CD4-positive, alpha-beta T cell (primary cell): Measurements from ENCODE around the gene RAET1G. TPM values are rescaled to one million over a fixed set of nuclear protein-coding genes. Genes with fewer than 3 reads are reported as not detected.

Experiments
- ATAC-seq: fragments of 200-7000 bp; cut with Tn5 transposase; one replicate; pipeline ENCODE4 v1.10.0; 2022; ENCODE audit warnings: mild to moderate bottlenecking; ENCODE audit not compliant: poor library complexity
- CTCF ChIA-PET: fragments of 350-600 bp; sonication (Branson Sonifier 250); formaldehyde crosslinking; loops from one replicate; lab custom pipeline; 2021; ENCODE audit warnings: antibody characterized with exemption, inconsistent platforms; lab: Charles Lee
- POLR2A ChIA-PET: fragments of 350-600 bp; sonication (Branson Sonifier 250); formaldehyde crosslinking; loops from one replicate; lab custom pipeline; 2021; ENCODE audit warnings: antibody characterized with exemption, inconsistent platforms; lab: Charles Lee
- DNase-seq, 14 experiments: peaks; one replicate each; pipeline ENCODE4 v3.0.0-alpha.2; 2013 to 2020; ENCODE audit warnings: mixed read lengths in 2 of 14
- H3K27ac ChIP-seq, 2 donors: one replicate each; pipeline versions ENCODE4 v1.5.1 to v1.7.0; 2013; ENCODE audit warnings: low read length in 2 of 2, low read depth in 1 of 2, mild to moderate bottlenecking in 1 of 2
- H3K27me3 ChIP-seq, 2 experiments: 1 replicate in 1 of 2; 2 replicates in 1 of 2; pipeline versions ENCODE4 v1.6.1 to v1.7.0; 2013; ENCODE audit warnings: low read length in 2 of 2, control low read depth in 1 of 2, mild to moderate bottlenecking in 1 of 2, moderate library complexity in 1 of 2; ENCODE audit not compliant: insufficient read depth in 2 of 2, control insufficient read depth in 1 of 2
- H3K36me3 ChIP-seq: one replicate; pipeline ENCODE4 v1.6.1; 2013; ENCODE audit warnings: low read length, control low read depth; ENCODE audit not compliant: insufficient read depth
- H3K4me1 ChIP-seq: one replicate; pipeline ENCODE4 v1.6.1; 2013; ENCODE audit warnings: low read length, control low read depth; ENCODE audit not compliant: insufficient read depth
- H3K4me3 ChIP-seq: one replicate; pipeline ENCODE4 v1.5.1; 2013; ENCODE audit warnings: mild to moderate bottlenecking, low read length, moderate library complexity
- H3K9me3 ChIP-seq, 2 experiments: 1 replicate in 1 of 2; 2 replicates in 1 of 2; pipeline versions ENCODE4 v1.6.1 to v1.7.0; 2013; ENCODE audit warnings: low read length in 2 of 2, mild to moderate bottlenecking in 2 of 2, control low read depth in 1 of 2, moderate library complexity in 1 of 2; ENCODE audit not compliant: control insufficient read depth in 1 of 2, insufficient read depth in 1 of 2
- H3K27ac Mint-ChIP-seq: one replicate; pipeline ENCODE4 v1.8.0; 2020; ENCODE audit warnings: mixed read lengths
- H3K27me3 Mint-ChIP-seq: one replicate; pipeline ENCODE4 v1.8.0; 2021; ENCODE audit warnings: mixed read lengths
- H3K36me3 Mint-ChIP-seq: one replicate; pipeline ENCODE4 v1.8.0; 2021; ENCODE audit warnings: low read depth, mixed read lengths
- H3K4me1 Mint-ChIP-seq: one replicate; pipeline ENCODE4 v1.8.0; 2021; ENCODE audit warnings: low read depth, mixed read lengths
- H3K4me3 Mint-ChIP-seq: one replicate; pipeline ENCODE4 v1.8.0; 2020; ENCODE audit warnings: mild to moderate bottlenecking, mixed read lengths
- H3K9me3 Mint-ChIP-seq: one replicate; pipeline ENCODE4 v1.8.0; 2020; ENCODE audit warnings: mixed read lengths
- intact Hi-C, 2 experiments: fragments of 100-400 bp; cut with DNase I in 1 of 2; cut with micrococcal nuclease in 1 of 2; formaldehyde crosslinking; loops; one replicate each; pipeline versions ENCODE4 v1.15.1 to v1.9.0; 2023 to 2025; cut with DNase I, micrococcal nuclease
- total RNA-seq, 174 experiments: library from RNA in 2 of 174; stranded (reverse) in 2 of 174; gene quantifications; one replicate each; pipeline ENCODE4 v1.2.3 and lab custom pipeline; 2021 to 2026
- TF ChIP-seq, protein P1 (sequence below): fragments of 200-600 bp; IDR thresholded peaks from one replicate; pipeline ENCODE4 v1.8.0; 2022; ENCODE audit warnings: antibody characterized with exemption, mild to moderate bottlenecking

The RAET1G gene
- total RNA-seq, 2 experiments from 2014 or later, result not detected

GRCh38 chr6:149885888-149886287 lies 37.0 kb downstream of the RAET1G start:
- ATAC-seq (no peak), DNase-seq (no peak)
- Histone ChIP-seq H3K36me3 (no peaks in the 10 kb centered on the region), H3K4me3 (no peak overlapping the region), H3K4me1 (no peaks in the 10 kb centered on the region), H3K9me3 (no peaks in the 10 kb centered on the region), H3K27ac (no peak overlapping the region), H3K27me3 (no peaks in the 10 kb centered on the region)
- CTCF ChIA-PET, result no interaction called here
- Mint-ChIP-seq H3K27me3 (peaks cover 30% of the 10 kb centered on the region), H3K9me3 (no peaks in the 10 kb centered on the region), H3K36me3 (no peaks in the 10 kb centered on the region), H3K4me3 (no peak overlapping the region), H3K4me1 (no peaks in the 10 kb centered on the region), H3K27ac (no peak overlapping the region)
- intact Hi-C loops, result no loop called here
- POLR2A ChIA-PET, result no interaction called here
- TF ChIP-seq, protein P1, sequence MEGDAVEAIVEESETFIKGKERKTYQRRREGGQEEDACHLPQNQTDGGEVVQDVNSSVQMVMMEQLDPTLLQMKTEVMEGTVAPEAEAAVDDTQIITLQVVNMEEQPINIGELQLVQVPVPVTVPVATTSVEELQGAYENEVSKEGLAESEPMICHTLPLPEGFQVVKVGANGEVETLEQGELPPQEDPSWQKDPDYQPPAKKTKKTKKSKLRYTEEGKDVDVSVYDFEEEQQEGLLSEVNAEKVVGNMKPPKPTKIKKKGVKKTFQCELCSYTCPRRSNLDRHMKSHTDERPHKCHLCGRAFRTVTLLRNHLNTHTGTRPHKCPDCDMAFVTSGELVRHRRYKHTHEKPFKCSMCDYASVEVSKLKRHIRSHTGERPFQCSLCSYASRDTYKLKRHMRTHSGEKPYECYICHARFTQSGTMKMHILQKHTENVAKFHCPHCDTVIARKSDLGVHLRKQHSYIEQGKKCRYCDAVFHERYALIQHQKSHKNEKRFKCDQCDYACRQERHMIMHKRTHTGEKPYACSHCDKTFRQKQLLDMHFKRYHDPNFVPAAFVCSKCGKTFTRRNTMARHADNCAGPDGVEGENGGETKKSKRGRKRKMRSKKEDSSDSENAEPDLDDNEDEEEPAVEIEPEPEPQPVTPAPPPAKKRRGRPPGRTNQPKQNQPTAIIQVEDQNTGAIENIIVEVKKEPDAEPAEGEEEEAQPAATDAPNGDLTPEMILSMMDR, result no peak

- no peaks in the 10 kb centered on the region for H3K9me3 ChIP-seq
- no peak overlapping the region for H3K4me3 ChIP-seq
- H3K27ac Mint-ChIP-seq, result no peak overlapping the region
- no peak overlapping the region for H3K4me3 Mint-ChIP-seq
- DNase-seq, result no peak
- H3K27me3 ChIP-seq, result no peaks in the 10 kb centered on the region
- no peak for ATAC-seq
- H3K27me3 Mint-ChIP-seq, result peaks cover 43% of the 10 kb centered on the region
- no peak overlapping the region for H3K27ac ChIP-seq
- CTCF ChIA-PET, result no interaction called here
- no peaks in the 10 kb centered on the region for H3K36me3 ChIP-seq
- no peaks in the 10 kb centered on the region for H3K36me3 Mint-ChIP-seq
- no peaks in the 10 kb centered on the region for H3K4me1 Mint-ChIP-seq
- TF ChIP-seq, protein P1, result no peak
- intact Hi-C loops, result no loop called here
- H3K4me1 ChIP-seq, result no peaks in the 10 kb centered on the region
- POLR2A ChIA-PET, result no interaction called here
- no peaks in the 10 kb centered on the region for H3K9me3 Mint-ChIP-seq
These were observed 38.3 kb downstream of the RAET1G start for GRCh38 chr6:149884617-149885016.

DNA sequence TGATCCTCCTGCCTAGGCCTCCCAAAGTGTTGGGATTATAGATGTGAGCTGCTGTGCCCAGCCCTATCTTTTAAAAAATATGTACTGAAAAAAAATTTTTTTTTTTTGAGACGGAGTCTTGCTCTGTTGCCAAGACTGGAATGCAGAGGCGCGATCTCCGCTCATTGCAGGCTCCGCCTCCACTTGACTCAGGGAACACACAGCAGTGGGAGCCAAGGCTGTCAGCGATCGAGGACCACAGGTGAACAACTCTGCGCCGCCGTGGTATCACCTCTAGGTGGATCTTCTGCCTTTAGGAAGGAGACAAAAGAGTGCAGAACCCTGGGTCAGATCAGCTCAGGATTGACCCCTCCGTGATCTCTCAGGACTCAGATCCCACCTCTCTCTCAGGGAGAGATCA lies 38.7 kb downstream of the RAET1G start:
- DNase-seq, result no peak
- ChIA-PET POLR2A (no interaction called here), CTCF (no interaction called here)
- TF ChIP-seq, protein P1, result no peak
- no peak for ATAC-seq
- Mint-ChIP-seq H3K27me3 (peaks cover 45% of the 10 kb centered on the region), H3K4me1 (no peaks in the 10 kb centered on the region), H3K9me3 (no peaks in the 10 kb centered on the region), H3K36me3 (no peaks in the 10 kb centered on the region), H3K27ac (no peak overlapping the region), H3K4me3 (no peak overlapping the region)
- no peaks in the 10 kb centered on the region for H3K27me3 ChIP-seq
- H3K36me3 ChIP-seq, result no peaks in the 10 kb centered on the region
- H3K27ac ChIP-seq, result no peak overlapping the region
- intact Hi-C loops, result no loop called here
- no peak overlapping the region for H3K4me3 ChIP-seq
- no peaks in the 10 kb centered on the region for H3K4me1 ChIP-seq
- H3K9me3 ChIP-seq, result no peaks in the 10 kb centered on the region
